ENCODE data around the gene LDAH. TPM values are rescaled to one million over a fixed set of nuclear protein-coding genes. Genes with fewer than 3 reads are reported as not detected.
A peak's percentile ranks its signal among the peaks of the same experiment; 100 is the strongest.

Gene LDAH
- total and polyA plus RNA-seq, 2 experiments from 2014 or later, result 12.1 to 37.5 TPM

DNA sequence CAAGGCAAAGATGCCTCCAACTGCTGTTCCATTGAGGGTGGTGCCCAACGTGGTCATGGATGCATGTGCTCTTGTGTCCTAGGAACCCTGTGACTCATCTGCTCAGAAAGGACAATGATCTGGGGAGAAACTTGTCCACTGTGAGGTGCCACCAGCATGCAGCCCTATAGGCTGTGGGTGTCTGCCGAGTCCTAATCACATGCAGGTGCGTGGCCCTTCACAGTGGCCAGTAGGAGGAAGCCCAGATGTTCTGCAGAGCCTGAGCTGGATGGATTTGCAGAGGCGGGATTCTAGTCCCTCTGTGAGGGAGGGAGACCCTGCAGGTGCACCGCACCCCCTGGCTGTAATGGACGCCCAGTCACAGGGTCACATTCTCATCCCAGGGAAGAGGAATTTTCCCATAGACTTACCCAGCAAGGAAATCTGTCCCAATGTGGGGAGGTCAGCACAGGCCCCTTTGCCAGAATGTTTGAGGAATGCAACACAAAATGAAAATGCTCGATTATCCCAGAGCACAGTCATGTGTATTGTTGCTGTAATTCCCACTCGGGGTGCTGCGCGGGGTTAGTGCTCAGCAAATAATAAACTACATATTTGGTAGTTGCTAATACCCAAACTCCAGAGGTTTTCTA is 142.0 kb downstream of the LDAH start:
- peaks cover 13% of the 10 kb centered on the region for H3K4me1 Mint-ChIP-seq
- H3K27me3 Mint-ChIP-seq (ENCODE audit: insufficient read depth, low read depth, poor library complexity), result peaks cover 5% of the 10 kb centered on the region
- DNase-seq (ENCODE audit: low spot score), result no peak
- ATAC-seq, result no peak
- no peaks in the 10 kb centered on the region for H3K36me3 Mint-ChIP-seq (ENCODE audit: low read depth)
- Histone ChIP-seq H2AFZ (no peak overlapping the region), H3K27me3 (ENCODE audit: insufficient read depth) (no peaks in the 10 kb centered on the region), H3K4me1 (ENCODE audit: insufficient read depth) (0 out of 2 replicates have a peak, but pooled peaks cover 3% of the 10 kb centered on the region), H3K9me2 (ENCODE audit: insufficient read depth) (no peaks in the 10 kb centered on the region), H3F3A (replicated peaks; ENCODE audit: low read depth) (no peaks in the 10 kb centered on the region), H3K4me3 (no peak overlapping the region), H3K36me3 (ENCODE audit: insufficient read depth) (no peaks in the 10 kb centered on the region), H3K79me2 (replicated peaks; ENCODE audit: insufficient read depth) (no peaks in the 10 kb centered on the region), H3K27ac (ENCODE audit: low read depth) (no peak overlapping the region), H3K4me2 (no peak overlapping the region), H4K20me1 (replicated peaks; ENCODE audit: insufficient read depth) (no peaks in the 10 kb centered on the region; the same call in 1 of the 2 replicates)
- H3K4me3 Mint-ChIP-seq, result no peak overlapping the region
- H3K27ac Mint-ChIP-seq, result no peak overlapping the region
- H3K9me3 Mint-ChIP-seq, result no peaks in the 10 kb centered on the region
- TF ChIP-seq NANOG (IDR thresholded peaks at IDR 0.05; ENCODE audit: borderline replicate concordance), result no peak
- TF ChIP-seq, protein P1, sequence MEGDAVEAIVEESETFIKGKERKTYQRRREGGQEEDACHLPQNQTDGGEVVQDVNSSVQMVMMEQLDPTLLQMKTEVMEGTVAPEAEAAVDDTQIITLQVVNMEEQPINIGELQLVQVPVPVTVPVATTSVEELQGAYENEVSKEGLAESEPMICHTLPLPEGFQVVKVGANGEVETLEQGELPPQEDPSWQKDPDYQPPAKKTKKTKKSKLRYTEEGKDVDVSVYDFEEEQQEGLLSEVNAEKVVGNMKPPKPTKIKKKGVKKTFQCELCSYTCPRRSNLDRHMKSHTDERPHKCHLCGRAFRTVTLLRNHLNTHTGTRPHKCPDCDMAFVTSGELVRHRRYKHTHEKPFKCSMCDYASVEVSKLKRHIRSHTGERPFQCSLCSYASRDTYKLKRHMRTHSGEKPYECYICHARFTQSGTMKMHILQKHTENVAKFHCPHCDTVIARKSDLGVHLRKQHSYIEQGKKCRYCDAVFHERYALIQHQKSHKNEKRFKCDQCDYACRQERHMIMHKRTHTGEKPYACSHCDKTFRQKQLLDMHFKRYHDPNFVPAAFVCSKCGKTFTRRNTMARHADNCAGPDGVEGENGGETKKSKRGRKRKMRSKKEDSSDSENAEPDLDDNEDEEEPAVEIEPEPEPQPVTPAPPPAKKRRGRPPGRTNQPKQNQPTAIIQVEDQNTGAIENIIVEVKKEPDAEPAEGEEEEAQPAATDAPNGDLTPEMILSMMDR (conservative IDR thresholded peaks at IDR 0.05; ENCODE audit: low read depth in 2 of 2), result 0 out of 4 replicates have a peak, but pooled peaks of 1 of the 2 experiments have one; percentile 2

DNA sequence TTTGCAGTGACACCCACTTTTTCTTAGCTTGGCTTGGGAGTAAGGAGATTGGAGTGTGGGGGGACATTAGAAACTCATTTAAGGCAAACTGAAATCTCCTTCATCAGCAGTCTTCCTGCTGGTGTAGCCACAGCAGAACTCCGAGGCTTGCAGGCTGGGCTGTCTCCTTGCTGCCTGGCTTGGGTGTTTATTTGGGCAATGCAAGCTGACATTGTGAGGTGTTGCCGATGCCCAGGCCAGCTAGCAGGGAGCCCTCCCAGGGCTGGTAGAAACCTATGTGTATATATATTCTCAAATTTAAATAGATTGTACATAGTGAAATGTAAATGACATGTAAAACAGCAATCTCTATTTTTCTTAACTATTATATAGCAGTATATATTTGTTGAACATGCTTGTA is 144.1 kb downstream of the LDAH start:
- Histone ChIP-seq H3K4me1 (ENCODE audit: insufficient read depth) (peaks cover 20% of the 10 kb centered on the region), H3K36me3 (ENCODE audit: insufficient read depth) (no peaks in the 10 kb centered on the region), H4K20me1 (replicated peaks; ENCODE audit: insufficient read depth) (no peaks in the 10 kb centered on the region; the same call in 1 of the 2 replicates), H3K79me2 (replicated peaks; ENCODE audit: insufficient read depth) (no peaks in the 10 kb centered on the region), H3K9me2 (ENCODE audit: insufficient read depth) (no peaks in the 10 kb centered on the region), H3K4me2 (no peak overlapping the region), H3K4me3 (no peak overlapping the region), H3K27me3 (ENCODE audit: insufficient read depth) (peaks cover 15% of the 10 kb centered on the region), H3K27ac (ENCODE audit: low read depth) (no peak overlapping the region), H2AFZ (no peak overlapping the region), H3F3A (replicated peaks; ENCODE audit: low read depth) (no peaks in the 10 kb centered on the region)
- DNase-seq (ENCODE audit: low spot score) (no peak), ATAC-seq (no peak)
- Mint-ChIP-seq H3K9me3 (no peaks in the 10 kb centered on the region; the same call in 2 of the 3 replicates), H3K4me3 (no peak overlapping the region), H3K27ac (no peak overlapping the region), H3K4me1 (peaks cover 34% of the 10 kb centered on the region), H3K36me3 (ENCODE audit: low read depth) (no peaks in the 10 kb centered on the region), H3K27me3 (ENCODE audit: insufficient read depth, low read depth, poor library complexity) (peaks cover 19% of the 10 kb centered on the region)
- TF ChIP-seq, protein P2, sequence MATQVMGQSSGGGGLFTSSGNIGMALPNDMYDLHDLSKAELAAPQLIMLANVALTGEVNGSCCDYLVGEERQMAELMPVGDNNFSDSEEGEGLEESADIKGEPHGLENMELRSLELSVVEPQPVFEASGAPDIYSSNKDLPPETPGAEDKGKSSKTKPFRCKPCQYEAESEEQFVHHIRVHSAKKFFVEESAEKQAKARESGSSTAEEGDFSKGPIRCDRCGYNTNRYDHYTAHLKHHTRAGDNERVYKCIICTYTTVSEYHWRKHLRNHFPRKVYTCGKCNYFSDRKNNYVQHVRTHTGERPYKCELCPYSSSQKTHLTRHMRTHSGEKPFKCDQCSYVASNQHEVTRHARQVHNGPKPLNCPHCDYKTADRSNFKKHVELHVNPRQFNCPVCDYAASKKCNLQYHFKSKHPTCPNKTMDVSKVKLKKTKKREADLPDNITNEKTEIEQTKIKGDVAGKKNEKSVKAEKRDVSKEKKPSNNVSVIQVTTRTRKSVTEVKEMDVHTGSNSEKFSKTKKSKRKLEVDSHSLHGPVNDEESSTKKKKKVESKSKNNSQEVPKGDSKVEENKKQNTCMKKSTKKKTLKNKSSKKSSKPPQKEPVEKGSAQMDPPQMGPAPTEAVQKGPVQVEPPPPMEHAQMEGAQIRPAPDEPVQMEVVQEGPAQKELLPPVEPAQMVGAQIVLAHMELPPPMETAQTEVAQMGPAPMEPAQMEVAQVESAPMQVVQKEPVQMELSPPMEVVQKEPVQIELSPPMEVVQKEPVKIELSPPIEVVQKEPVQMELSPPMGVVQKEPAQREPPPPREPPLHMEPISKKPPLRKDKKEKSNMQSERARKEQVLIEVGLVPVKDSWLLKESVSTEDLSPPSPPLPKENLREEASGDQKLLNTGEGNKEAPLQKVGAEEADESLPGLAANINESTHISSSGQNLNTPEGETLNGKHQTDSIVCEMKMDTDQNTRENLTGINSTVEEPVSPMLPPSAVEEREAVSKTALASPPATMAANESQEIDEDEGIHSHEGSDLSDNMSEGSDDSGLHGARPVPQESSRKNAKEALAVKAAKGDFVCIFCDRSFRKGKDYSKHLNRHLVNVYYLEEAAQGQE (IDR thresholded peaks at IDR 0.05; ENCODE audit: unreplicated experiment), result no peak
- no peak for TF ChIP-seq STAT1 (IDR thresholded peaks at IDR 0.05; ENCODE audit: unreplicated experiment)
- no peak for TF ChIP-seq JUNB (IDR thresholded peaks at IDR 0.05; ENCODE audit: unreplicated experiment)
- TF ChIP-seq ZNF114 (CRISPR knock-in tag; IDR thresholded peaks at IDR 0.05), result no peak
- no peak for TF ChIP-seq EZH2phosphoT487 (IDR thresholded peaks at IDR 0.05; ENCODE audit: unreplicated experiment)
- TF ChIP-seq, protein P3, sequence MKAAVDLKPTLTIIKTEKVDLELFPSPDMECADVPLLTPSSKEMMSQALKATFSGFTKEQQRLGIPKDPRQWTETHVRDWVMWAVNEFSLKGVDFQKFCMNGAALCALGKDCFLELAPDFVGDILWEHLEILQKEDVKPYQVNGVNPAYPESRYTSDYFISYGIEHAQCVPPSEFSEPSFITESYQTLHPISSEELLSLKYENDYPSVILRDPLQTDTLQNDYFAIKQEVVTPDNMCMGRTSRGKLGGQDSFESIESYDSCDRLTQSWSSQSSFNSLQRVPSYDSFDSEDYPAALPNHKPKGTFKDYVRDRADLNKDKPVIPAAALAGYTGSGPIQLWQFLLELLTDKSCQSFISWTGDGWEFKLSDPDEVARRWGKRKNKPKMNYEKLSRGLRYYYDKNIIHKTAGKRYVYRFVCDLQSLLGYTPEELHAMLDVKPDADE (IDR thresholded peaks at IDR 0.05), result no peak
- no peak for TF ChIP-seq POLR2AphosphoS5 (IDR thresholded peaks at IDR 0.05; ENCODE audit: low read depth)

All from GM23338 (cell line).